Measurements from ENCODE around the gene ASS1.

ASS1 gene

GRCh38 chr9:130458027-130458803 lies 13.5 kb downstream of the ASS1 start:
- no peak for DNase-seq

- no peak for DNase-seq
Measured at GRCh38 chr9:130458804-130459067, 14.0 kb downstream of the ASS1 start.

- no peak for DNase-seq
Measured at GRCh38 chr9:130459151-130459550, 14.4 kb downstream of the ASS1 start.

- no peak for DNase-seq
Measured at GRCh38 chr9:130459941-130460669, 15.3 kb downstream of the ASS1 start.

GRCh38 chr9:130461218-130461630 lies 16.5 kb downstream of the ASS1 start:
- DNase-seq = peak; percentile 69

- DNase-seq = no peak
Measured at GRCh38 chr9:130461731-130462130, 17.0 kb downstream of the ASS1 start.

GRCh38 chr9:130462685-130463540 lies 18.2 kb downstream of the ASS1 start:
- DNase-seq = no peak

GRCh38 chr9:130463763-130464745 lies 19.3 kb downstream of the ASS1 start:
- no peak for DNase-seq

- DNase-seq = no peak
Measured at GRCh38 chr9:130465383-130466096, 20.8 kb downstream of the ASS1 start.

GRCh38 chr9:130466537-130467217 lies 21.9 kb downstream of the ASS1 start:
- no peak for DNase-seq

- no peak for DNase-seq
Measured at GRCh38 chr9:130467316-130467715, 22.6 kb downstream of the ASS1 start.

- DNase-seq = no peak
Measured at GRCh38 chr9:130468566-130468965, 23.8 kb downstream of the ASS1 start.

GRCh38 chr9:130470269-130470668 lies 25.5 kb downstream of the ASS1 start:
- DNase-seq = no peak

GRCh38 chr9:130470950-130471349 lies 26.2 kb downstream of the ASS1 start:
- DNase-seq = no peak

- no peak for DNase-seq
Measured at GRCh38 chr9:130471411-130472183, 26.8 kb downstream of the ASS1 start.

- DNase-seq = no peak
Measured at GRCh38 chr9:130472184-130472705, 27.5 kb downstream of the ASS1 start.

GRCh38 chr9:130473009-130473408 lies 28.2 kb downstream of the ASS1 start:
- no peak for DNase-seq

- DNase-seq = no peak
Measured at GRCh38 chr9:130473566-130473965, 28.8 kb downstream of the ASS1 start.

GRCh38 chr9:130474106-130474505 lies 29.3 kb downstream of the ASS1 start:
- no peak for DNase-seq

- no peak for DNase-seq
Measured at GRCh38 chr9:130476151-130476730, 31.5 kb downstream of the ASS1 start.

All from activated T-cell treated with anti-CD3 and anti-CD28 coated beads for 4 hours (primary cell).